ENCODE results near the gene TRIM24.
"Not testable (repeated sequence)": the region's sequence is repeated elsewhere in the genome, so short reads cannot be mapped to it uniquely, and the experiment has no call there.

TRIM24 gene

DNA sequence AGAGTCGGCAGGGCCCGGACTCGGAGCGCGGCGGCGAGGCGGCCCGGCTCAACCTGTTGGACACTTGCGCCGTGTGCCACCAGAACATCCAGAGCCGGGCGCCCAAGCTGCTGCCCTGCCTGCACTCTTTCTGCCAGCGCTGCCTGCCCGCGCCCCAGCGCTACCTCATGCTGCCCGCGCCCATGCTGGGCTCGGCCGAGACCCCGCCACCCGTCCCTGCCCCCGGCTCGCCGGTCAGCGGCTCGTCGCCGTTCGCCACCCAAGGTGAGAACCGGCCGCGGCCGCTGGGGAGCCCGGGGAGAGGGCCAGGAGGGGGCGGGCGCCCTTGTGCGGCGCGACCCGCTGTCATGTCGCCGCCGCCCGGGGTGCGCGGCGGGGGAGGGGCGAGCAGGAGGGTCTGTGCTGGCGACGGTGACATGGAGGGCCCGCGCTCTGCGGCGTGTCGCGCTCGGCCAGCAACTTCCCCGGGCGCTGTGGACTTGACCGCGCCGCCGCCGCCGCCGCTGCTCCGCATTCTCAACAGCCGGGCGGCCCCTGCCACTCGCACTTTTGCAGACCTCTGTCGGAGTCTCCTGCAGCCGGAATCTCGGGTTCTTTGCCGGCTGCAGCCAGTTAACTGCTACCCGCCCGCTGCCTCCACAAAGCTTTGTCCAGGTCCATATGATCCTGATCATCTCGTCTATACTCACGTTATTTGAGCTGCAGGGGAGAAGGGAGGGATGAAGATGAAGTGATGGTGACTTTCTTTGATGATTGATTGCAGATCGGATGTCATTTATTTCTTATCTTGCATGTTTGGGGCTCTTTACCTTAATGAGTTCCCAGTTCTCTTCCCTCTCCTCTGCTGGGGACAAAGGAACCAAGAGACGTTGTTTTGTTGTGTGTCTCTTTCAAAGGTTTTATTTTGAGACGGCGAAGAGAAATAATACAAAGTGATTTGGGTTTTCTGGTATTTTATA lies 869 bp downstream of the TRIM24 start:
- DNase-seq (ENCODE audit: low spot score): peak; percentile 45

DNA sequence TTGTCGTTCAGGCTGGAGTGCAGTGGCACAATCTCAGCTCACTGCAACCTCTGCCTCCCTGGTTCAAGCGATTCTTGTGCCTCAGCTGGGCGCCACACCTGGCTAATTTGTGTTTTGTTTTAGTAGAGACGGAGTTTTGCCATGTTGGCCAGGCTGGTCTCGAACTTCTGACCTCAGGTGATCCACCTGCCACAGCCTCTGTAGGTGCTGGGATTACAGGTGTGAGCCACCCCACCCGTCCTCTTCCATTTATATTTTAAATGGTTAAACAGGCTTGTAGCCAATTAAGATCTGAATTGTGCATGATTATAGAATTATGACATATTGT lies 3.2 kb downstream of the TRIM24 start:
- not testable (repeated sequence) for DNase-seq (ENCODE audit: low spot score)

DNA sequence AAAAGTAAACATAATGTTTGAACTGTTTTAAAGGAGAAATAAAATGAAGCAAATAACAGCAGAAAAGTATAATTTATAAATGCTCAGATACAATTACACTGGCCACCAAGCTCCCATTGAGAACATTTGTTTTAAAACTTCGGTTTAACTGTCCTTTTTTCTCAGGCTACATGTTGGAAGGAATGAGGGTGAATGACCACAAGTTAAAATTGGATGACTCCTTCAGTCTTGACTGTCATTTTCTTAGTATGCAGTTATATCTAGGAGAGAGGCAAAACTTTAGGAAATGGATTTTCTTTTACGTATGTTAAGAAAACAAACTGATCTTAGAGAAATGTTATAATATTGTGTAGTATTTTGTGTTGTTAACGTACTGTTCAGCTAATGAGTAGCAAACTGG lies 5.0 kb downstream of the TRIM24 start:
- DNase-seq (ENCODE audit: low spot score): no peak

DNA sequence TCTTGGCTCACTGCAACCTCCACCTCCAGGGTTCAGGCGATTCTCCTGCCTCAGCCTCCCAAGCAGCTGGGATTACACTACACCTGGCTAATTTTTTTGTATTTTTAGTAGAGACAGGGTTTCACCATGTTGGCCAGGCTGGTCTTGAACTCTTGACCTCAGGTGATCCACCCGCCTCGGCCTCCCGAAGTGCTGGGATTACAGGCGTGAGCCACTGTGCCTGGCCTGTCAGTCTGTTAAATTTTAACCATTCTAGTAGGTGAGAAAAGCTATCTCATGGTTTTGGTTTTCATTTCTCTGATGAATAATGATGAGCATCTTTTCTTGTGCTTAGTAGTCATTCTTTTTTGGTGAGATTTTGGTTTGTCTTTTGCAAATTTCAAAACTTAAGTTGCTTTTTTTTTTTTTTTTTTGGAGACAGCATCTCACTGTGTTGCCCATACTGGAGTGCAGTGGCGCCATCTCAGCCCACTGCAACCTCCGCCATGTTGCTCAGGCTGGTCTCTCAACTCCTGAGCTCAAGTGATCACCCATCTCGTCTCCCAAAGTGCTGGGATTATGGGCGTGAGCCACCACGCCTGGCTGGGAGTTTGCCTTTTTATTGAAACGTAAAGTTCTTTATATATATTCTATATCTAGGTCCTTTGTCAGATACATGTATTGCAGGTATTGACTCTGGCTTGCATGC lies 6.2 kb downstream of the TRIM24 start:
- not testable (repeated sequence) for DNase-seq (ENCODE audit: low spot score)

GRCh38 chr7:138468244-138469123 lies 8.4 kb downstream of the TRIM24 start:
- no peak for DNase-seq (ENCODE audit: low spot score)

DNA sequence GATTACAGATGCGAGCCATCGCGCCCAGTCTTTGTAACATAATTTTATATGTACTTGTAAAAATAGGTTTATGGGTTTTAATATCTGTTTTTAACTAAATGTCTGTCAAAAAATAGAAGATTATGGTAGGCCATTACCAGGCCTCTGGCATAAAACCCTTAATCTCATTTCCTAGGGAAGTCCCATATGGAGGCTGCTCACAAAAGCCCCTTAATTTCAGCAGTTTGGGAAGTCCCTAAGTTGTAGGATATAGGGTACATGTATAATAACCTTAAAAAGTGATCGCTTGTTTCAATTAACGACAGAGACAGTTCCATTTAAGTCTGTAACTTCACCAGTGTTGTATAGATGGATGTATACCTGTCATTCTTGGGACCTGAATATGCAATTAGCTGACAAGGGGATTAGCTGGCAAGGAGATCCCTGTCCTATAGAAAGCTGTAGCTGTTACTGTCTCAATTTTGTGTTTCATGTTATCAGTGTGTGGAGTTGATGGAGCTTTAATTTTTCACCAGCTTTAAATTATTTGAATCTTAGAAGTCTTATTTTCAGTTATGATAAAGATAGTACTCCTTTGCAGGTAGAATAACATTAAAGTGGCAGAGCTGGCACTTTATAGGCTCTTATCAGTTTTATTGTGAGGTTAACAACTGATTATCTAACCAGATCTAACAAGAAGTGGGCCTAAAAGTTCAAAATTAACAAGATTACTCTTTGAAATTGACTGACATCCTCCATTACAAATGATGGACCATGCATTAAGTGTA lies 10.5 kb downstream of the TRIM24 start:
- no peak for DNase-seq (ENCODE audit: low spot score)

DNA sequence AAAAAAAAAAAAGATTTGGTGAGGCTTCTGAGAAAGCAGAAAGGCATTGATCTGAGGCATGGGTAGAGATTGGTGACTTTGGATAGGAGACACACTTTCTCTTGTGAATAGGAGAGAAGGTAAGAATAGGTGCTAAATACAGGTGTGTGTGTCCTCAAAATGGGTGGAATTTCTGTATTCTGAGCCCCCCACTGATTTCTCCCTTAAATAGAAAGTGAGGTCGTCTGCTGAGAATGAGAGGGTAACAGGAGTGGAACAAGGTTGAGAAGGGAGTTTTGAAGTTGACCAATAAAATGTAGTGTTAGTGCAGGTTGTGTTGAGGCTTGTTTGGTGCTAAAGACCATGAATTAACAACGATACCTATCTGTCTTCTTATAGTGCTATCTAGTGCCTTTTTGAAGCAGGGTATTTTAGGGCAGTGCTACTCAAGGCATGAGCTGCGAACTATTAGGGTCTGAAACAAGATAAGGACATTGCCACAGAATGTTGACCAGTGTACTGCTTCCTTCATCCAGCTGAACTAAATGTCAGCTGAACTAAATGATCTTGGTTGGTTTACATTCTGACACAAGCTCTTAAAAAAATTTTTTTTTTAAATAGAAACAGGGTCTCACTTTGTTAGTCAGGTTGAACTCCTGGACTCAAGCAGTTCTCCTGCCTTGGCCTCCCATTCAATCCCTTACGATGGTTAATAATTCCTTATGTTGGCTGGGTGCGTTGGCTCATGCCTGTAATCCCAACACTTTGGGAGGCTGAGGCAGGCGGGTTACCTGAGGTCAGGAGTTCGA lies 12.4 kb downstream of the TRIM24 start:
- DNase-seq (ENCODE audit: low spot score): no peak

GRCh38 chr7:138475377-138475776 lies 15.3 kb downstream of the TRIM24 start:
- DNase-seq (ENCODE audit: low spot score): no peak

DNA sequence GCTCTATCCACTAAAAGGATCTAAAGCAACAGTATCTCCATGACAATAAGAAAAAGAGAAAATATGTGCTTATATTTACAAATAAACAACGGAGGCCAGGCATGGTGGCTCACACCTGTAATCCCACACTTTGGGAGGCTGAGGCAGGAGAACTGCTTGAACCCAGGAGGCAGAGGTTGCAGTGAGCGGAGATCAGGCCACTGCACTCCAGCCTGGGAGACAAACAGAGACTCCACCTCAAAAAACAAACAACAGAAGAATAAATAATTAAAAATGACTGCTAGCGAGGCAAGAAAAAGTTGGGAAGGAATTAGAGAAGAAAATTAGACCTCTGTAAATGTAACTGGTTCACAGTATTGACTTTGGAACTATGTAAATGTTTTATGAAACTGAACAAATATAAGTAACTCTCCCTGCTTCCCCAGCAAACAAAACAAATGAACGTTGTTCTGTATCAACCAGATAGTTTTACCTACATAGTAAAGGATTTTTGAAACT lies 17.1 kb downstream of the TRIM24 start:
- no peak for DNase-seq (ENCODE audit: low spot score)

DNA sequence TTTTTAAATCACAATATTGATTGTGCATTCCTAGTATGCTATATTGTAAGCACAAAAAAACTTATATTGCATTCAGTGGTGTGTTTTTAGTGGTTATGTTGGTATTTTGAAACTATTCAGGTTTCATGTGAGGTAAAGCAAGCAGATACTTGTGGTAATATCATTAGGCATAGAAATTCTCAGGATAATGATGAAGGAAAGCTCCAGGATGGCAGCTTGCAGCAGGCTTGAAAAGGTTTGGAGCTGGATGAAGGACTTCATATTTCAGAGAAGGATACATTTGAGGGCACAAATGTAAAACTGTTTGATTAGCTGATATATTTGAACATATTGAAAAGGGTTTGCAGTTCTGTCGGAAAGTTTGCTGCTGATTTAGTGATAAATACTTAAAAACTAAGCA lies 17.5 kb downstream of the TRIM24 start:
- no peak for DNase-seq (ENCODE audit: low spot score)

DNA sequence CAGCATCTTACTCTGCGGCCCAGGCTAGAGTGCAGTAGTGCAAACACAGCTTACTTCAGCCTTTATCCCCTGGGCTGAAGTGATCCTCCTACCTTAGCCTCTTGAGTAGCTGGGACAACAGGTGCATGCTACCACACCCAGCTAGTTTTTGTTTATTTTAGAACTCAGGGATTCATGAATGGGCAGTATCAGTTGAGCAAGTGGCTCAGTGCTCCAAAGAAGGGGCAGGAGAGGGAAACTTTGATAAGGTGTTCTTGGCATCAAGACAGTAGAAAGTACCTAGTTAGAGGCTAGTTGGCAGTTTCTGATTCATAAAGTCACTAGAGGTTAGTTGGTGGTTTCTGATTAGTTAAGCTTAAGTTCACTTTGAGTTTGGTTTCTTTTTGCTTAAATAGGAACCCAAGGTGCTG lies 18.4 kb downstream of the TRIM24 start:
- DNase-seq (ENCODE audit: low spot score): no peak

- DNase-seq (ENCODE audit: low spot score): no peak
Measured at GRCh38 chr7:138480527-138480926, 20.5 kb downstream of the TRIM24 start.

DNA sequence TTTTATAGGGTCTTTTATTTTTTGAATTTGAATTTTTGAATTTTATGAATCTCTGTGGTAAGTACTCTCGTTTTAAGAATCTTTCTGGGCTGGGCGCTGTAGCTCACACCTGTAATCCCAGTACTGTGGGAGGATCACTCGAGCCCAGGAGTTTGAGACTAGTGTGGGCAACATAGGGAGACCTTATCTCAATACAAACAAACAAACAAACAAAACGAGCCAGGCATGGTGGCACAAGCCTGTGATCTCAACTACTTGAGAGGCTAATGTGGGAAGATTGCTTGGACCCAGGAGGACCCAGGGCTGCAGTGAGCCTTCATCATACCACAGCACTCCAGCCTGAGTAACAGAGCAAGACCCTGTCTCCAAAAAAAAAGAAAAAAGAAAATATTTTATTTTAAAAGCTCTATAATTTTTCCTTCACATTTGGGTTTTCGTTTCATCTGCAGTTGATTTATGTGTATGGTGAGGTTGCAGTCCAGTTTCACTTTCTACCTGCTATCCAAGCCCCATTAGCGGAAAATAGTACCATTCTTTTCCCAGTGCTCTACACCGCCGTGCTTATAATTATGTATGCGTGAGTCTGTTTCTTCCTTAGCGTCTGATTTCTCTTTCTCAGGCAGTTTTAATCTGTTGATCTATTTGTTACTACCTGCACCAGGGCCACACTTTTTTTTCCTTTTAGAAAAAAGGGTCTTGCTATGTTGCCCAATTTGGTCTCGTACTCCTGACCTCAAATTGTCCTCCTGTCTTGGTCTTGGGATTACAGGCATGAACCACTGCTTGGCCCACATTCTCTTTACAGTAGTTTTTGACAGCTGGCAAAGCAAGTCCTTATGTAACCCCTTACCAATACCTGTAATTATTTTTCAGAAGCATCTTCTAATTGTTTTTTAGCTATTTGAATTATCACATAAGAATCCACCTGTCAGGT lies 21.7 kb downstream of the TRIM24 start:
- no peak for DNase-seq (ENCODE audit: low spot score)

DNA sequence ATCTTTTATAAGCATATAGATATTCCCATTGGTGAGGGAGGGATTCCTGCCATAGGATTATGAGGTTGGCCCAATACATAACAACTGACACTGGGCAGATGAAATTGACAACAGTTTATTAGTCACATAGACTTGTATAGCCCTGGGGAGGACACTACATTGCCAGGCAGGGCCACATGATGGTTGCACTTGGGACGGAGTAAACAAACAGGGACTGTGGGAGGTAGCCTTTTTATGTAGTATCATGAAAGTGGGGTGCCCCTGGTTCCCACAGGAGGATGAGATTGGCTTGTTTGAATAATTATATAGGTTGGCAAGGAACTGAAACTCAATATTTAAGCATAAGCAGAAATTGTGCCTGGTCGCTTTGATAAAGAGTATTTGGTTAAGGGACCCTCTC lies 23.5 kb downstream of the TRIM24 start:
- no peak for DNase-seq (ENCODE audit: low spot score)

- not testable (repeated sequence) for DNase-seq (ENCODE audit: low spot score)
Measured at GRCh38 chr7:138485508-138485907, 25.4 kb downstream of the TRIM24 start.

GRCh38 chr7:138489139-138489538 lies 29.1 kb downstream of the TRIM24 start:
- not testable (repeated sequence) for DNase-seq (ENCODE audit: low spot score)

DNA sequence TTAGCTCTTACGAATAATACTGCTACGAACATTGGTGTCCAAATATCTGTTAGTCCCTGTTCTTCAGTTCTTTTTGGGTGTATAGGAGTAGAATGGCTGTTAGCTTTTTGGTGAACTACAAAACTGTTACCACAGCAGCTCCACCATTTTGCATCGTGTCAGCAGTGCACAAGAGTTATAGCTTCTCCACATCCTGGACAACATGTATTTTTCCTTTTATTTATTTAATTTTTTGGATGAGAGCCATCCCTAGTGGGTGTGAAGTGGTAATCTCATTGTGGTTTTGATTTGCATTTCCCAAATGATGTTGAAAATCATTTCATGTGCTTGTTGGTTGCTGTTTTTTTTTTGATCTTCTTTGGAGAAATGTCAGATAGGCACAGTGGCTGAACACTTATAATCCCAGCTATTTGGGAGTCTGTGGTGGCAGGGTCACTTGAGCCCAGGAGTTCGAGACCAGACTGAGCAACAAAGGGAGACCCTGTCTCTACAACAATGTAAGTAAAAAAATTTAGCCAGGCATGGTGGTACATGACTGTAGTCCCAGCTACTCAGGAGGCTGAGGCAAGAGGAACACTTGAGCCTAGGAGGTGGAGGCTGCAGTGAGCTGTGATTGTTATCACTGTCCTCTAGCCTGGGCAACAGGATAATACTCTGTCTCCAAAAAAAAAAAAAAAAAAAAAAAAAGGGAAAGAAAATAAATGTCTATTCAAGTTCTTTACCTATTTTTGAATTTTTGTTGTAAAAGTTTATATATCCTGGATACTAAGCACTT lies 31.7 kb downstream of the TRIM24 start:
- no peak for DNase-seq (ENCODE audit: low spot score)

DNA sequence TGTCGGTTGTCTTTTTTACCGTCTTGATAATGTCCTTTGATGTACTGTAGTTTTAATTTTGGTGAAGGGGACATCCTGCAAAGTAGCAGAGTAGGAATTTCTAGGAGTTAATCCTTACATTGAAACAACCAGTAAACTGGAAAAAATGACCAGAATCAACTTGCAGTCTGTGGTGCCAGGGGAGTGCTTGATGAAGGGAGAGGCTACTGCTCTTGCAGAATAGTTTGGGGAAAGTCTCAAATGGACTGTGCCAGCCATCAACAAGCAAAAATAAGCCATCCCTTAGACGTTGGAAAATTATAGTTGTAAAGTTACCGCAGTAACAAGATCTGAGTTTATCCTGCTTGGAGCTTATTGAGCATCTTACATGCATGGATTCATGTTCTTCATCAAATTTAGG lies 32.4 kb downstream of the TRIM24 start:
- no peak for DNase-seq (ENCODE audit: low spot score)

DNA sequence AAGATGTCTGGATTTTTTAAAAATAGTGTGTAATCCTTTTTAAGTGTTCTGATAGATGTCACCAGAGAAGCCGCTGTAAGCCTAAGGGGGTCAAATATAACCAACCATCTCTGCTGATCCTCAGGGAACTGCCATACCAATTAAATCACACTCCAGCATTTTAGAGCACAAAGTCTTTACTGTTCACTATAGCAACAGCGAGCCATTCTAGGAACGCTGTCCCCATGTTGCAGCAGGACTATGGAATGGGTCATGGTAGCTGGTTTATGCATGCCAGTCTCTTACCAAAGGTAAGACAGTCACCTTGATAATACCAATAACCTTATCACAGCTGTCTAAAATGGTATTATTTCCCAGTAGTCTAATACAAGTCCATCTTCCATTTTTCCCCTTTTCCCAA lies 33.5 kb downstream of the TRIM24 start:
- DNase-seq (ENCODE audit: low spot score): no peak

Data from CD4-positive, alpha-beta T cell treated with Interleukin-6 at 100 ng/mL for 8 hours (primary cell).